ENCODE measurements around the gene CBLIF. TPM values are rescaled to one million over a fixed set of nuclear protein-coding genes. Genes with fewer than 3 reads are reported as not detected.

CBLIF gene
- total and polyA plus RNA-seq, 2 of the 8 experiments (the other 6 are each of a cell fraction or from before 2014, with no cell fraction given): not detected

- FAIRE-seq: no peak
These were observed 21.5 kb upstream of the CBLIF start for GRCh38 chr11:59866836-59867235.

More at GRCh38 chr11:59866836-59867235, 21.5 kb upstream of the CBLIF start:
- H3K18ac ChIP-seq (ENCODE audit: extremely low read depth, low read length): no peak overlapping the region
- no peaks in the 10 kb centered on the region for H3K23me2 ChIP-seq (ENCODE audit: low read depth, low read length)
- H4K91ac ChIP-seq (replicated peaks; ENCODE audit: insufficient read length, low read length): no peak overlapping the region
- no peak overlapping the region for H3K56ac ChIP-seq (replicated peaks; ENCODE audit: insufficient read length, low read depth, low read length)
- no peaks in the 10 kb centered on the region for H4K20me1 ChIP-seq (replicated peaks in 1 of 2; ENCODE audit: control insufficient read depth in 1 of 2, insufficient read depth in 2 of 2, low read length in 2 of 2)
- H2BK5ac ChIP-seq (ENCODE audit: low read depth, low read length): no peak overlapping the region
- H2BK12ac ChIP-seq (ENCODE audit: low read depth, low read length): no peak overlapping the region
- no peaks in the 10 kb centered on the region; a peak in 1 of 4 replicates for H3K9me3 ChIP-seq (ENCODE audit: insufficient read depth in 2 of 2, low read depth in 1 of 2, low read length in 1 of 2)
- H3K9ac ChIP-seq (replicated peaks in 1 of 4; ENCODE audit: extremely low read depth in 1 of 4, low read depth in 3 of 4, low read length in 3 of 4): no peak overlapping the region
- H3K4me3 ChIP-seq (ENCODE audit: extremely low read depth in 1 of 4, insufficient read depth in 2 of 4, low read depth in 3 of 4, low read length in 4 of 4): no peak overlapping the region
- H2BK20ac ChIP-seq (ENCODE audit: low read length): no peak overlapping the region
- H4K5ac ChIP-seq (ENCODE audit: insufficient read length, low read depth, low read length): no peak overlapping the region
- no peak overlapping the region for H2BK120ac ChIP-seq (replicated peaks; ENCODE audit: low read depth, low read length)
- no peaks in the 10 kb centered on the region for H3K79me1 ChIP-seq (ENCODE audit: low read depth, low read length)
- H3K27me3 ChIP-seq (replicated peaks in 1 of 4; ENCODE audit: control insufficient read depth in 3 of 4, extremely low read depth in 1 of 4, insufficient read depth in 3 of 4, low read length in 3 of 4): no peaks in the 10 kb centered on the region
- DNase-seq (ENCODE audit: low read depth in 1 of 2, low spot score in 2 of 2): no peak
- H3K79me2 ChIP-seq (ENCODE audit: control insufficient read depth in 1 of 2, insufficient read depth in 2 of 2, low read length in 2 of 2): no peaks in the 10 kb centered on the region
- H2BK15ac ChIP-seq (ENCODE audit: low read length): no peak overlapping the region
- H2AFZ ChIP-seq (ENCODE audit: low read length): no peak overlapping the region
- no peak overlapping the region for H3K4ac ChIP-seq (replicated peaks; ENCODE audit: insufficient read length, low read depth, low read length)
- no peak overlapping the region for H3K23ac ChIP-seq (ENCODE audit: insufficient read length)
- H3K27ac ChIP-seq (ENCODE audit: low read depth, low read length): no peak overlapping the region
- 64% methylated on average over 1 of the region's 1 CpG; no CpG with 5 or more reads in 1 of the 2 experiments for WGBS, 2 experiments (ENCODE audit: extremely low coverage in 1 of 2, insufficient coverage in 1 of 2, insufficient read length in 1 of 2, insufficient replicate concordance in 2 of 2, low coverage in 1 of 2, low lambda C conversion rate in 2 of 2, missing lambda C conversion rate in 1 of 2)
- ChIA-PET CTCF (ENCODE audit: partially characterized antibody) (interaction anchor here (0.6 to 1.1 kb wide), 2 partner anchors 42 to 45 kb away, joined by 3 to 4 read pairs; no protein-coding TSS in a partner anchor), POLR2A (ENCODE audit: partially characterized antibody) (no interaction called here)
- no peak overlapping the region for H2AK5ac ChIP-seq (ENCODE audit: low read depth, low read length)
- no peak overlapping the region for H3K14ac ChIP-seq (ENCODE audit: insufficient read length)
- no peak overlapping the region for H3K4me2 ChIP-seq (ENCODE audit: insufficient read depth in 1 of 2, low read depth in 2 of 2, low read length in 2 of 2)
- no peak for TF ChIP-seq TAF1 (IDR thresholded peaks at IDR 0.05; ENCODE audit: low read depth, low read length)
- no peak for TF ChIP-seq BACH1 (IDR thresholded peaks at IDR 0.05; ENCODE audit: low read length)
- TF ChIP-seq CBX8 (IDR thresholded peaks at IDR 0.05; ENCODE audit: borderline replicate concordance, low read depth, low read length): no peak
- no peaks in the 10 kb centered on the region for H3K36me3 ChIP-seq (ENCODE audit: control insufficient read depth in 2 of 4, insufficient read depth in 4 of 4, low read length in 3 of 4)
- no peak overlapping the region for H4K8ac ChIP-seq (ENCODE audit: extremely low read depth, insufficient read depth, low read length)
- H3K4me1 ChIP-seq (replicated peaks in 1 of 4; ENCODE audit: control insufficient read depth in 3 of 4, insufficient read depth in 4 of 4, low read length in 3 of 4): no peaks in the 10 kb centered on the region

Data from H1 (cell line).